Limb (tissue), 2 donors: ENCODE data around the gene GATA3.
"Not testable (repeated sequence)": the region's sequence is repeated elsewhere in the genome, so short reads cannot be mapped to it uniquely, and the experiment has no call there.

ENCODE experiments used
- DNase-seq, 2 donors: peaks; one replicate each; pipeline ENCODE4 v3.0.0-alpha.2; 2016; ENCODE audit errors: extremely low spot score in 2 of 2

Gene GATA3

DNA sequence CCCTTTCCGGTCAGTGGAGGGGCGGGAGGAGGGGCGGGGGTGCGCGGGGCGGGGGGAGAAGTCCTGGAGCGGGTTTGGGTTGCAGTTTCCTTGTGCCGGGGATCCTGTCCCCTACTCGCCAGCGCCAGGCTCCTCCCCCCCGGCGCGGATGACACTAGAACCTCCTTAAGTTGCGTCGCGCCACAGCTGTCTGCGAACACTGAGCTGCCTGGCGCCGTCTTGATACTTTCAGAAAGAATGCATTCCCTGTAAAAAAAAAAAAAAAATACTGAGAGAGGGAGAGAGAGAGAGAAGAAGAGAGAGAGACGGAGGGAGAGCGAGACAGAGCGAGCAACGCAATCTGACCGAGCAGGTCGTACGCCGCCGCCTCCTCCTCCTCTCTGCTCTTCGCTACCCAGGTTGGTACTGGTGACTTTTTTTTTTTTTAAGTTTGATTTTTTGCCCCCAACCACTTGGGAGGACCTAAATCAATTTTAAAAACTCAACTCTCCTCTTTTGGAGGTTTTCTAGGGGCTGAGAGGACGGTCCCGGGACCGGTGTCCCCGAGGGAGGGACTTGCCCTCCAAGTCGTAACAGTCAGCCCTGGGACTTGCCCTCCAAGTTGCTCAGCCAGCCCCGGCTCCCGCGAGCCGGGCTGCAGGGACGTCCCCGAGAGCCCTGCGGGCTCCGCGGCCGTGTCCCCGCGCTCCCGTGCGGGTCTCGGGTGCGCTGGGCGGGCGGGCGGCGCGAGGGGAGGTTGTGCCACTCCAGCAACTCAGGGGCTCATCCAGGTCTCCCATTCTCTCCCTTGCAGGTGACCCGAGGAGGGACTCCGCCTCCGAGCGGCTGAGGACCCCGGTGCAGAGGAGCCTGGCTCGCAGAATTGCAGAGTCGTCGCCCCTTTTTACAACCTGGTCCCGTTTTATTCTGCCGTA, at the start of gene GATA3:
GATA3 (plus strand) TSS at position 195 of the 914 bp plus-strand sequence. CDS start 968 bp downstream, outside the sequence.
- peak in 1 of 2 donors; percentile 47 for DNase-seq

DNA sequence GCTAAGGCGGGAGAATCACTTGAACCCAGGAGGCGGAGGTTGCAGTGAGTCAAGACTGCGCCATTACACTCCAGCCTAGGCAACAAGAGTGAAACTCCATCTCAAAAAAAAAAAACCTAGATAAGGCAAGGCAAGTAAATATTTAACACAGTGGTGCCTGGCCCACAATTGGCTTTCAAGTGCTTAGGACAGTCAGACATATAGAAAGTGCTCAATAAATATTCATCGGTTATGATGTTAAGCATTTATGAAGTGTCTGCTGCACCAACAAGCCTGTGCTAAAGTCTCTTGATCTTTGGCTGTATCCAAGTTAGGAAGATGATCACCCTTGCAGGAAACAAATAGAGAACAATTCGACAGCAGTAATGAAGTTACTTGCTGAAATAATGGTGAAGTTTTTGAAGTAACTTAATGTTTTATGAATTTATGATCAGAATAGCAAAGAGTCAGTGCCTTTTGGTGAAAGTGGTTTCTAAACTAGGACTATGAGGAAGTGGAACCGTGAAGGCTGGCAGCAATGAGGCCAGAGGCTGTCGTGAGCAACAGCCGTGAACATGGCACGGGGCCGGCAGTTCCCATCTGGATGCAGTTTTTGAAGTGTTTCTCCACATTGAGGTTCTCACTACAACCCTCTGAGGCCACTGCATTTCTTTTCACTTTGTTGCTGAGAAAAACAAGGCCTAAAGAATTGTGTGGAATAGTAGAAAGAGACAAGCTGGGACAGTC, 48.1 kb upstream of the GATA3 start:
- DNase-seq = no peak

DNA sequence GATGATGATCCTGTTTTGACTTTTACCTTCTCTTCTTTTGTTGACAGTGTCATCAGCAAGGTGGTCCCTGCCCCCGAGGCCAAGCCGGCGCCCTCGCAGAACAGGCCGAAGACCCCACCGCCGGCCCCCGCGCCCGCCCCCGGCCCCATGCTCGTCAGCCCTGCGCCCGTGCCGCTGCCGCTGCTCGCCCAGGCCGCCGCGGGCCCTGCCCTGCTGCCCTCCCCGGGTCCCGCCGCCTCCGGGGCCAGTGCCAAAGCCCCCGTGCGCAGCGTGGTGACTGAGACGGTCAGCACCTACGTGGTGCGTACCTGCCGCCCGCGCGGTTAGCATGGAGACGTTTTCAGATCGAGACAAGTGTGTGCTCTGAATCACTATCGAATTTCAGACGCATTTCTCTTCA, 45.5 kb upstream of the GATA3 start:
- DNase-seq = no peak

DNA sequence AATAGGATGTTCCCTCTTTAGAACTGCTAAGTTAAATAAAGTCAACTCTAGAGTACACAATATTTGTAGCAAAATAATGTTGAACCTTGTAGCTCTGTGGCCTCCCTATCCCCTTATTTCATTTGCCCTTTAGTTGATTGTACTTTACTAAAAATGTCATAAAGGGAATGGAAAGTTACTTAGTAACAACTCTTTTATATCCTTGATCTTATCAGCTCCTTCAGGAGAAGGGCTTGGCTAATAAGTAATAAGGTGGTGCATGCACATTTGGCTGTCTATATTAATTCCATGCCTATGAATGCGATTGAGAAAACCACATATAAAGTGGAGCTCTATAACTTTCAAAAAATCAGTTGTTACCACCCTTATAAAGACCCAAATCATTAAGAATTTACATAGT, 41.5 kb upstream of the GATA3 start:
- no peak for DNase-seq

DNA sequence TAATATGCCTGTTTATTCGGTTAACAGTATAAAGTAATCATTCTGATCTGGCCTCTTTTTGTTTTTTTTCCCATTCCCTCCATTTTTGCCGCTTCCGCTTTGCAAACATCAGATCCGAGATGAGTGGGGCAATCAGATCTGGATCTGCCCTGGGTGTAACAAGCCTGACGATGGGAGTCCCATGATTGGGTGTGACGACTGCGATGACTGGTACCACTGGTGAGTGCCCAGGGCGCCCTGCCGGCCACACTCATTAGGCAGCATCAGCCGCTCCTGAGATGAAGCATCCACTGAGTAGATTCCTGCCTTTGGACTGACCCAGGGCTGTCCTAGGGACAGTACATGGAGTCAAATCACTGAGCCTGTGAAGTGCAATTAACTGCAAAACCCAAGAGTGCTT, 40.9 kb upstream of the GATA3 start:
- no peak for DNase-seq

DNA sequence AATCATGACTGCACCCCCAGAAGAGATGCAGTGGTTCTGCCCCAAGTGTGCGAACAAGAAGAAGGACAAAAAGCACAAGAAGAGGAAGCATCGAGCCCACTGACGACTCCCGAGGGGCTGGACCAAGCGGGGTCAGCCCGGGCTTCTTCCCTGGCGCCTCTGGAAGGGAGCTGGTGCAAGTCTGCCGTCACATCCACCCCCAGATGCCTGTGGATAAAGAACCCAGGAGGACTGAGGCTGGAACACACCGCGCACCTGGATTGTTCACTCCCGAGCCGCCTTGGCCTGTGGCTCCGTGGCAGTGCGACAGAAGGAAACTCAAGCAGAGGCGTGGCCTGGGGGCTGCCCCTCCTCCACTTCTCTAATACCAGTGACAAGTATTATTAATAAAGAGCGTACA, 39.8 kb upstream of the GATA3 start:
- no peak for DNase-seq

DNA sequence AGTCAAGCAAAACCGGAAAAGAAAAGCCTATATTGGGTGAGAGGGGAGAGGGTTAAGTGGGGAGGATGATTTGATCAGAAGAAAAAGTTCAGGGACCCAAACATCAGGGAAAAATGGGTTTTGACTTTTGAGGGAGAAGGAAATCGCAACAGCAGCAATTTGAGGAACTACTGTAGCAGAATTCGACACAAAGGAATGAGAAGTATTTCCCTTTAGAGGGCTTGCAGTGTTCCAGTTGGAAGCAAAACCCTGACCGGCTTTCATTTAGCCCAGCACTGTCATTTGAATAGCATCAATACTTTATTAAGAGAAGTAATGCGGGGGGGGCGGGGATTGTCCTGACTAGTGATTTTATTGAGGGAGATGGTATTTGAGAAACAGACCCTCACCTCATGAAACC, 37.2 kb upstream of the GATA3 start:
- DNase-seq = no peak

DNA sequence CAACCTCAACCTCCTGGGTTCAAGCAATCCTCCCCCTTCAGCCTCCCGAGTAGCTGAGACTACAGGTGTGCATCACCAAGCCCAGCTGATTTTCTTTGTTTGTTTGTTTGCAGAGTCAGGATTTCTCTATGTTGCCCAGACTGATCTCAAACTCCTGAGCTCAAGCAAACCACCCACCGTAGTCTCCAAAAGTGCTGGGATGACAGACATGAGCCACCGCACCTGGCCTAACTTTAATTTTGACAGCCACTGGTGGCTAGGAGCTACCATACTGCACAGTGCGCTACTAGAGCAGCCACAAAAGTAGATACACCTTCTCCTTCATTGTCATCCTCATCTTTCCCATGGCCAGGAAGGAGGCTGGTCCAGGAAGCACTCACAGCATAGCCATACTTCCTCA, 31.2 kb upstream of the GATA3 start:
- no peak for DNase-seq

DNA sequence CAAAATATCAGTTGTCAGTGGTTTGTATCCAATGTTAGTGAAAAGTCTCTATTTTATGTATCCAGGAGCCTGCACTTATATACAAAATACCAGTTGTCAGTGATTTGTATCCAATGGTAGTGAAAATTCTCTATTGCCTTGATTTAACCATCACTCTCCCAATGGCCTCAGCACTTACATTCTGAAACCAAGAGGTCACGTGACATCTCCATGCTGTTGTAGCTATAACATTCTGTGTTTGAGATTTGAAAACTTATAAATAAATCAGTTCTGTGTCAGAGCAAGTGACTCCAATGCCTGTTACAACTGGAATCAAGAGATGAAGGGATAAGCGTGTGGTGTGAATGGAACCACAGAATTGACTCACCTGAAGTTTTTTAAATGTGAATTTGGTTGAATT, 30.6 kb upstream of the GATA3 start:
- no peak for DNase-seq

DNA sequence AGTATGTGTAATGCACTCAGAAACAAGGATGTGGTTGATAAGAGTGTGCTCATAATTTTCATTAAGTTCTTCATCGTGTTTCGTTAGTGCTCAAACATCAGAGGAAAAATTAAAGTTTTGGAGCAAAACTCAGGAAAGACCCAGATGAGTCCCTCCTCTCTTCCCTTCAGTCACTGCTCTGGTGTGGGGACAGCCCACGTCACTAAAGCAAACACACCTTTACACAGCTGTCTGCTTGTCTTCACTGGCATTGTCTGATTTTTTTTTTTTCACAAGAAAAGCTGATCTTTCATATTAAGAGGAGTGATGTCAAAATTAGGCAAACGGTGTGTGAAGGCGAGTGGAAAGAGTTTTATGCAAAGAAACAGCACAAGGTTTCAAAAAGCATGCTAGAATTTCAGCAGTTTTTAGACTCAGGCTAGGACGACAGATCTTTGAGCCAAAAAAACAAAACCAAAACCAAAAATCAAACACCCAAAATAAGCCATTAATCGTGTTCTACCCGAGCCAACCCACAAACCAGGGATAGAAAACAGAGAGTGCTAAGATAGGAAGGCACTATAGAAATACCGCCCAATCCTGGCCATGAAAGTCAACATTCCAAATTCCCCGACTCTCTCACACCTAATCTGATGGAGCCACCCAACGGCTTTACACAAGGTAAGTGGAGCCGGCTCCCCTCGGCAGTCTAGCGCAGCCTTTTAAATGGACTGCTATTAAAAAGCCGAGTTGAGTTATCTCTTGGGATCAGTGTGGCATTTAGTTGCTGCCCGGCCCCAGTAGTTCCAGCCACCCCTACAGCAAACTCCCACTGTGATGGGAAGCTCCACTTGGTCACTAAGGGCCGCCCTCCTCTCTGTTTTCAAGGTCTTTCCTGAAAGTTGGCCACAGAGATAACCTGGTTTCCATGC, 27.9 kb upstream of the GATA3 start:
- no peak for DNase-seq

DNA sequence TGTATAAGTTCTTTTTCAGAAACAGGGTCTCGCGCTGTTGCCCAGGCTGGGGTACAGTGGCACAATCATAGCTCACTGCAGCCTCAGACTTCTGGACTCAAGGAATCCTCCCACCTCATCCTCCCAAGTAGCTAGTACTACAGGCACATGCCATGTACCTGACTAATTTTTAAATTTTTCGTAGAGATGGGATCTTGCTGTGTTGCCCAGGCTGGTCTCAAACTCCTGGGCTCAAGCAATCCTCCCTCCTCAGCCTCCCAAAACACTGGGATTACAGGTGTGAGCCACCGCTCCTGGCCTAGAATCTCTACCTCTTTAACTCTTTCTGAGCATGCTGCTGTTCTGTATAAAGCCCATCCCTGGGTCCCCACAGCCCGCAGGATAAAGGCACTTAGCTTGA, 23.3 kb upstream of the GATA3 start:
- not testable (repeated sequence) for DNase-seq

DNA sequence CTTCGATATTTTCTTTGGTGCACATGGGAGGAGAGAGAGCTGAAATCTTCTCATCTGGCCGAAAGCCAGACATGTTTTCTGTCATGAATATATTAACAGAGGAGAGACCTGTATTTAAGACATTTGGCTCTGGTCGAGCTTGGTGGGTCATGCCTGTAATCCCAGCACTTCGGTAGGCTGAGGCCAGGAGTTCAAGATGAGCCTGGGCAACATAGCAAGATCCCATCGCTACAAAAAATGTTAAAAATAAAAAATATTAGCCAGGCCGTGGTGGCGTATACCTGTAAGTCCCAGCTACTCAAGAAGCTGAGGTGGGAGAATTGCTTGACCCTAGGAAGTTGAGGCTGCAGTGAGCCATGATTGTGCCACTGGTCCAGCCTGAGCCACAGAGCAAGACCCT, 21.9 kb upstream of the GATA3 start:
- no peak for DNase-seq

DNA sequence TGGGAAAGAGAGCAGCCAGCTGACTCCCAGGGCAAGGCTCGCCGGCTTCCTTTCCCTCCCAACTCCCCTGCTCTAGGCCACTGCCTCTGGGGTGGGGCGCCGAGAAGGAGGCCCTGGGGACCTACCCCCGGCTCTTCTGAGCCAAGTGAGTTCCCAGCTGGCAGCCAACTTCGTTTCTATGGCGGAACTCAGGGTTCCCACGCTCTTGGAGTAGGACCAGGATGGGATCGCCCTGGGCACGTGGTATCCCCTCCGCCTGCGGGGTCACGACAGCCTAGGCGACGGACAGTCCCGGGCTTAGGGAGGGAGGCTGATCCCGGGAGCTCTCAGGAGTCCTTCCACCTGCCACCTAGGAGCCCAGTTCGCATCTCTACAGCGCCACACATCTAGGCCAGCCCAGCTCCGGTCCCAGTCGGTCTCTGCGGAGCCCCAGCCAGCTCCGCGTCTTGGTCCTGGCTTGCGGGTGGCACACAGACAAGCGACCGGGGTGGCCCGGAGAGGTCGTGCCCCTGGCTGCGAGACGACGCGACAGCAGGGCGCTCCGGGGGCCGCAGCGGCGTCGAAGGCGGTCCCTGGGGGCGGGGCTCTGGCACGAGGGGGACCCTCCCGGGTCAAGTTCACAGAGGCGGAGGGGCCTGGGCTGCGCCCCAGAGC, 20.5 kb upstream of the GATA3 start:
- DNase-seq = peak in 1 of 2 donors; percentile 51

DNA sequence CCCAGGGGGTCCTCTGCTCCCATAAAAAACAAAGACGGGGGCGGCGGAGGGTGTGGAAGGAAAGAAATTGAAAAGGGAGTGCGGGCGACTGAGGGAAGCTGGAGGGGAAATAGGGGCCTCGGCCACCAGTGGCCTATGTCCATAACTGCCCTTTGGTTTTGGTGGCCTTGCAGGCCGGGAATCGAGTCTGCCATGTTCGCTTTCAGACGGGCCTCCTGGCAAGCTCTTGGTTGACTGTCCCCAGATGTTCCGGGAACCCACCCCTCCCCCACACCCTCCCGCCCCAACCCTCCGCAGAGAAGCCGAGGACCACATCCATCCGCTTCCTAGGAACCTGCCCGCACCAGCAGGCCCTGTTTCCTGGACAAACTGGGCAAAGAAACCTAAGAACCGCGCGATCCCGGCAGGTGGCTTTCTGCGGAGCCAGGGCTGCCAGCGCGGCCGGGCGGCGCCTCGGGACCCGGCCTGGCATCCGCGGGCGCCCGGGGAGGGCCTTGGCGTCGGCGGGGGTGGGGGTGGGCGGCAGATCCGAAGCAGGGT, 20.0 kb upstream of the GATA3 start:
- DNase-seq = peak in 1 of 2 donors; percentile 59

DNA sequence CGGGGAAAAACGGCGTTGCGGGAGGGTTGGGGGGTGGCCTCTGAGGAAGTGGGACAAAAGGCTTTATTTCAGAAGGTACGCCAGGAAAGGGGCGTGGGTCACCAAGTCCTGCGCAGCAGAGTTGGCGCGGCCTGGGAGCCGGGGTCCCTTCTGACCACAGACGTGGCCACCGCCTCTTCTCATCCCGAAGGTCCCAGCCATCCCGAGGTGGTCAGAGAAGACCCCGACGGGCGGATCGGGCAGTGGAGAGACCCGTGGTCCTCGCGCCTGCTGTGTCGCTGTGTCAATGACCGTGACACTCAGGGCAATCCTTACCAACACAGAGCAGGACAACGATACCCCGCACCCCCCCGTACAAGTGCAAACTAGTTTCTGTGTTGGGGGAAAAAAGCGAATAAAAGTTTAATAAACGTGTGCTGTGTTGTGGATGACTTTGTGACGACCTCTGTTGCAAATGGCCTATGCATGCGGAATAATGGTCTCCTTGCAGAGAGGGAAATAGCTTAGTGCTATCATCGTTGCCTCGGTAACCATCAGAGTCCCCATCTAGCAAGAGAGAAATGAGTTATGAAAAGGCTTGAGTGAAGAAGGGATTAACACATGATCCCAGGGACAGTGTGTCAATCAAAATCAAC, 19.4 kb upstream of the GATA3 start:
- DNase-seq = peak in 1 of 2 donors; percentile 40

DNA sequence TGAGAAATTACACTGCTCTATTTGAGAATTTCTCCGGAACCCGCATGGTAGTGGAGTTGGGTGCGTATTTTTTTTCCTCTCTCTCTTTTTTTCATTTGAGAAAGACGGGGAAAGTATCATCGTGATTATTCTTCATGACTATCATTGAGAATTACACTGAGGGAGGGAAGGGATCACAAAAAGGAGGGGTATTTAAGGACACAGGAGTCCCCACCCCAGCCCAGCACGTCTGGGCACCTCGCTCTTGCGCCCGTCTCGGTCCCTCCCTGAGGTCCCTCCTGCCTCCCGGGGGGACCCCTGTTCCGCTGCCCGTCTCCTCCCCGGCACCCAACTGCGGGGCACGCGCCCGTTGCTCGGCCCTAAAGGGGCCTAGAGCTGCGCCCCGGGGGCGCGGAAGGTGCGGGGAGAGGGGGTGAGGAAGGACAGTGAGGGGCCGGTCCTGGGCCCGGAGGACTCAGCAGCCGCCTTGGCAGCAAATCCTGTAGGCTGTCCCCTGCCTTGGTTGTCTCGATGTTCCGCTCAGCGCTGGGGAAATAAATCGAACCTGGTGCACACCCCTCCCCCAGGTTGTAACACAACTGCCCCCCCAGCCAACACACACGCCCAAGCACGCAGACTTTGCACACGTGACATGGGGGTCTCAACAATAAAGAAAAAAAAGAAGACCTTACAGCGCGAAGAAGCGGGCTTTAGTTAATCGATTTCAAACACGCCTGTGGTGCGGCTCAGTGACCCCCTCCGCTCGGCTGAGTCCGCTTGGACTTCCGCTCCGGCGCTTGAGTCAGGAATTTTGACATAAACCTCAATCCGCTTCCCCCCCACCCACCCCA, 18.6 kb upstream of the GATA3 start:
- peak in 1 of 2 donors; percentile 44 for DNase-seq

DNA sequence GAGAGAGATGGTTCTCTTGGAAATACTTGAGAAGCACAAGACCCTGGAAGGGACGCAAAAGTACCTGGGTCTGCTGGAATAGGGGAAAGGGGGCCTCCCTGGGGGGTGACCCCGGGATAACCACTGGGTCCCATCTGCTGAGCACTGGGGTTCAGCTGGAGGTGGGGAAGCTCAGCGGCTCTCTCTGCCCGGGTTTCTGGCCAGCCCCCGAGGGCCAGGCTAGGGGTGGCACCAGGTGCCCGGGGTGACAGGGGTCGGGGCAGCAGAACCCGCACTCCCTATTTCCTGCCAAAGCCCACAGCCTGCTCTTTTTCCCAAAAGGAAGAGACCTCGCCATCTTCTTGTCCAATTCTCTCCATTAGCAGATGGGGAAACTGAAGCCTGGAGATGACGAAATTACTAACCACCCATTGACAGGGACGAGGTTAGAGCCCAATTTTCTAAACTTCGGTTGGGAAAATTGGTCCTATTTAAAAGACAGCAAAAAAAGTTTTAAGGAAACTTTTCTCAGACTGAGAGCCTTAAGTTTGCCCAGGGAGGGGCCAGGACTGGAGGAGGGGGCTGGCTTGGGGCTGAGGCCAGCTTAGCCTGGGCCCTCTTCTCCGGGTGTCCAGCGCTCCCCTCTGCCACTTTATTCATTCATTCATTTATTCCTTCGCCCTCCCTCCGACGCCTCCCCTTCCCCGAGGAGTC, 17.8 kb upstream of the GATA3 start:
- DNase-seq = no peak

DNA sequence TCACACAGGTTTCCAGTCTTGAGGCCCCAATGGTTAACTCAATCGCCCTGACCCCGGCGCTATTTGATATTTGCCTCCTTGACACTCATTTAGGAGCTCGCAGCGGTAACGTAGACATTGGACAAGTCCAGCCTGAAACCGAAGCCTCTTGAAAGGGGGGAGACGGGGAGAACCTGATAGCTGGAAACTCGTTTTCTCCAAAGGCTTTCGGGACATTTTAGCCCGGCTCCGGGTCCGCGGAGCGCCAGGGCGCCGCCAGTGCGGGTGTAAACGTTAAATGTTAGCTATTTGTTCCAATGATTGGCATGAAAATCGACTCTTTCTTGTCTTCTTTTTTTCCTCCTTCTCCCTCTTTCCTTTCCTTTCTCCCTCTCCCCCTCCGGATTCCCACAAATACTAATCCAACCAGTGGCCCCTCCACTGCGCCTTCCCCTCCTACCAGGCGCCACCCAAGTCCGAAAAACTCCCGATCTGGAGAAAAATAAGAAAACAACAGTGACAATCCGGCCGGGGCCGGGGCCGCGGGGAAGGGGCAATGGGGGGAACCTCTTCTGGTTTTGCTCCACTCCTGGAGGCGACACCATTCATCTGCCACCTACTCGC, 17.2 kb upstream of the GATA3 start:
- peak in 1 of 2 donors; percentile 58 for DNase-seq
